H9 (cell line): ENCODE measurements around the gene CHPF2. TPM values are rescaled to one million over a fixed set of nuclear protein-coding genes. Genes with fewer than 3 reads are reported as not detected.

ENCODE experiments used
- DNase-seq: peaks from one replicate; pipeline ENCODE4 v3.0.0-alpha.2; 2017
- H2AFZ ChIP-seq: one replicate; pipeline ENCODE4 v1.6.1; 2013; ENCODE audit warnings: mild to moderate bottlenecking, low read length, control low read depth, moderate library complexity
- H2AK5ac ChIP-seq: 2 replicates; pipeline ENCODE4 v1.6.1; 2013; ENCODE audit warnings: low read length, control low read depth, mixed read lengths; ENCODE audit not compliant: insufficient read length
- H2BK120ac ChIP-seq: one replicate; pipeline ENCODE4 v1.6.1; 2013; ENCODE audit warnings: low read depth, mild to moderate bottlenecking, low read length, control low read depth, inconsistent platforms; ENCODE audit not compliant: poor library complexity, severe bottlenecking
- H2BK12ac ChIP-seq: 2 replicates; pipeline ENCODE4 v1.6.1; 2013; ENCODE audit warnings: low read length, control low read depth, mixed read lengths, low read depth; ENCODE audit not compliant: insufficient read length
- H2BK15ac ChIP-seq: 2 replicates; pipeline ENCODE4 v1.6.1; 2013; ENCODE audit warnings: low read depth, low read length, control low read depth
- H2BK20ac ChIP-seq: one replicate; pipeline ENCODE4 v1.6.1; 2013; ENCODE audit warnings: low read depth, mild to moderate bottlenecking, low read length, control low read depth, inconsistent platforms; ENCODE audit not compliant: poor library complexity, severe bottlenecking
- H2BK5ac ChIP-seq: 2 replicates; pipeline ENCODE4 v1.6.1; 2013; ENCODE audit warnings: low read length, control low read depth, mixed read lengths; ENCODE audit not compliant: insufficient read length
- H3K14ac ChIP-seq: 2 replicates; pipeline ENCODE4 v1.6.1; 2013; ENCODE audit warnings: low read length, control low read depth; ENCODE audit not compliant: insufficient read depth
- H3K18ac ChIP-seq: 2 replicates; pipeline ENCODE4 v1.6.1; 2013; ENCODE audit warnings: low read depth, mild to moderate bottlenecking, mixed read lengths, low read length, control low read depth; ENCODE audit not compliant: insufficient read length
- H3K23ac ChIP-seq: 2 replicates; pipeline ENCODE4 v1.6.1; 2013; ENCODE audit warnings: low read length, control low read depth, mixed read lengths, low read depth; ENCODE audit not compliant: insufficient read length
- H3K23me2 ChIP-seq: 2 replicates; pipeline ENCODE4 v1.6.1; 2013; ENCODE audit warnings: low read depth, mild to moderate bottlenecking, mixed read lengths, low read length, control low read depth; ENCODE audit not compliant: insufficient read length, poor library complexity, severe bottlenecking
- H3K27ac ChIP-seq: 2 replicates; pipeline ENCODE4 v1.5.1; 2013; ENCODE audit warnings: low read length, control low read depth, mixed read lengths, low read depth; ENCODE audit not compliant: insufficient read length
- H3K27me3 ChIP-seq: 2 replicates; pipeline ENCODE4 v1.6.1; 2013; ENCODE audit warnings: low read length, control low read depth, inconsistent platforms; ENCODE audit not compliant: insufficient read depth
- H3K4ac ChIP-seq: 2 replicates; pipeline ENCODE4 v1.6.1; 2013; ENCODE audit warnings: low read depth, mild to moderate bottlenecking, control low read depth, inconsistent platforms, low read length, moderate library complexity
- H3K4me1 ChIP-seq: 2 replicates; pipeline ENCODE4 v1.6.1; 2013; ENCODE audit warnings: low read length, control low read depth, inconsistent platforms; ENCODE audit not compliant: insufficient read depth
- H3K4me2 ChIP-seq: 2 replicates; pipeline ENCODE4 v1.6.1; 2013; ENCODE audit warnings: low read length, control low read depth, mixed read lengths; ENCODE audit not compliant: insufficient read length, insufficient read depth
- H3K56ac ChIP-seq: 2 replicates; pipeline ENCODE4 v1.6.1; 2013; ENCODE audit warnings: low read depth, mild to moderate bottlenecking, mixed read lengths, low read length, control low read depth; ENCODE audit not compliant: insufficient read length
- H3K79me1 ChIP-seq: 2 replicates; pipeline ENCODE4 v1.6.1; 2013; ENCODE audit warnings: low read depth, mild to moderate bottlenecking, moderate library complexity, low read length, control low read depth, inconsistent platforms; ENCODE audit not compliant: insufficient read depth, poor library complexity, severe bottlenecking
- H3K79me2 ChIP-seq: 2 replicates; pipeline ENCODE4 v1.6.1; 2013; ENCODE audit warnings: low read length, control low read depth, inconsistent platforms; ENCODE audit not compliant: insufficient read depth
- H3K9ac ChIP-seq: 2 replicates; pipeline ENCODE4 v1.6.1; 2013; ENCODE audit warnings: low read length, control low read depth, mixed read lengths; ENCODE audit not compliant: insufficient read length; ENCODE audit errors: extremely low read depth
- H3K9me3 ChIP-seq: one replicate; pipeline ENCODE4 v1.6.1; 2013; ENCODE audit warnings: low read depth, low read length, inconsistent platforms; ENCODE audit not compliant: control insufficient read depth
- H3T11ph ChIP-seq: one replicate; pipeline ENCODE4 v1.6.1; 2013; ENCODE audit warnings: mild to moderate bottlenecking, low read length, control low read depth, inconsistent platforms
- H4K20me1 ChIP-seq: one replicate; pipeline ENCODE4 v1.6.1; 2013; ENCODE audit not compliant: control insufficient read depth, insufficient read length, insufficient read depth
- H4K5ac ChIP-seq: 2 replicates; pipeline ENCODE4 v1.6.1; 2013; ENCODE audit warnings: low read depth, mild to moderate bottlenecking, mixed read lengths, low read length, control low read depth; ENCODE audit not compliant: insufficient read length
- H4K8ac ChIP-seq: replicated peaks from 2 replicates; pipeline ENCODE4 v1.6.1; 2013; ENCODE audit warnings: low read length, control low read depth, mixed read lengths, low read depth; ENCODE audit not compliant: insufficient read length
- H4K91ac ChIP-seq: 2 replicates; pipeline ENCODE4 v1.6.1; 2013; ENCODE audit warnings: low read depth, mild to moderate bottlenecking, moderate library complexity, mixed read lengths, low read length, control low read depth; ENCODE audit not compliant: insufficient read length
- H3K27ac Mint-ChIP-seq, 3 experiments: 2 replicates in 2 of 3; 3 replicates in 1 of 3; pipeline ENCODE4 v1.8.0; 2020 to 2021; ENCODE audit warnings: mixed read lengths in 3 of 3, mild to moderate bottlenecking in 1 of 3, moderate library complexity in 1 of 3
- H3K27me3 Mint-ChIP-seq: 2 replicates; pipeline ENCODE4 v1.8.0; 2021; ENCODE audit warnings: low read depth, mild to moderate bottlenecking, moderate library complexity, mixed read lengths
- H3K36me3 Mint-ChIP-seq, 3 experiments: 2 replicates in 2 of 3; 3 replicates in 1 of 3; pipeline ENCODE4 v1.8.0; 2020 to 2021; ENCODE audit warnings: low read depth in 3 of 3, mixed read lengths in 3 of 3; ENCODE audit not compliant: insufficient read depth in 1 of 3
- H3K4me1 Mint-ChIP-seq, 2 experiments: 2 replicates each; pipeline ENCODE4 v1.8.0; 2020; ENCODE audit warnings: mixed read lengths in 2 of 2
- H3K4me3 Mint-ChIP-seq, 2 experiments: 2 replicates in 1 of 2; 3 replicates in 1 of 2; pipeline ENCODE4 v1.8.0; 2020 to 2021; ENCODE audit warnings: mild to moderate bottlenecking in 2 of 2, mixed read lengths in 2 of 2, moderate library complexity in 1 of 2
- H3K9me3 Mint-ChIP-seq, 2 experiments: 2 replicates in 1 of 2; 3 replicates in 1 of 2; pipeline ENCODE4 v1.8.0; 2020; ENCODE audit warnings: mild to moderate bottlenecking in 2 of 2, mixed read lengths in 2 of 2, moderate library complexity in 1 of 2
- WGBS: extraction: QIAGEN DNeasy Blood & Tissue Kit; methylation state at CpG from one replicate; pipeline ENCODE4 v1.1.7; 2013; ENCODE audit warnings: missing lambda C conversion rate, low lambda C conversion rate, mixed read lengths; ENCODE audit not compliant: insufficient read length; ENCODE audit errors: extremely low coverage; 5-methylcytosine and 5-hydroxymethylcytosine counted together
- total RNA-seq: library from RNA; stranded (reverse); gene quantifications from 2 replicates; pipeline ENCODE4 v1.2.1, GENCODE V29; 2021
- TF ChIP-seq, protein P1 (sequence below): fragments of 200-600 bp; sonication (generic); conservative IDR thresholded peaks from 3 replicates; pipeline ENCODE4 v1.8.0; 2021; ENCODE audit warnings: antibody characterized with exemption, mild to moderate bottlenecking

Gene CHPF2
- total RNA-seq, 1 experiment from 2014 or later: 25.7 TPM

DNA sequence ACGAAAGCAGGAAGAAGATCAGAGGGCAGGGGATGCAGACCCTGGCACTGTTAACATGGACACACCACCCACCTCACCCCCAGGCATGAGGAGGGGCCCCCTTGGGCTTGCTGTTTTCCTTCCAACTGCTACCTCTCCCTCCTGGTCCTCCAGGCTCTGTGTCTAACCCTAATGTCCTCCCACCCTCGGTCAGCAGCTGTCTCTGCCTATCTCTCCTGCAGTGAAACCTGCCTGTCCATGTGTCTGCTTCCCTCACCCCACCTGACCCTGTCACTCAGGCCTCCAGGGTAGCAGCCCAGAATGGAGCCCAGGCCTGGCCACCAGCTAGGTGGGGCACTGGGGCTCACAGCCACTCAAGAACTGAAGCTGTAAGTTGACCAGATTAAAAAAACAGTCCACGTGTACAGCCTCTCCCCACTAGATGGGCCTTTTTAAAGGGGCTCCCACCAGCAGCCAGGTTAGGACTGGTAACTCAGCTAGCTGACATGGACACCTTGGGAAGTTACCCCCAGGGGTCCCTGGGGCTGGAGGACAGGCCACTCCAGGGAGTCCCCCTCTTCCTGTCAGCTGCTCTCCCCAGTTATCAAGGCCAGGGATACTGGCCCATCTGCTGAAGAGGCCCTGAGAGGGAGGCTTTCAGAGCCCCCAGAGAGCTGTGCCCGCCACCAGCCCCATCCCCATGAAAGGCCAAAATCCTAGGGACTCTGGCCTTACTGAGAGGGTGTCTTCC, 14.7 kb downstream of the CHPF2 start:
- Histone ChIP-seq H3K23ac (no peak overlapping the region), H2BK12ac (no peak overlapping the region), H4K5ac (no peak overlapping the region), H2AK5ac (no peak overlapping the region), H2BK120ac (no peak overlapping the region), H3K79me1 (no peaks in the 10 kb centered on the region), H3K18ac (no peak overlapping the region), H3K4ac (no peak overlapping the region), H3K4me1 (peaks cover 4% of the 10 kb centered on the region; the same call in 1 of the 2 replicates), H3K27me3 (peaks cover 19% of the 10 kb centered on the region; the same call in 1 of the 2 replicates), H3K9ac (no peak overlapping the region), H2AFZ (no peak overlapping the region), H3K27ac (no peak overlapping the region), H3K9me3 (no peaks in the 10 kb centered on the region), H3T11ph (no peak overlapping the region), H2BK5ac (no peak overlapping the region), H3K4me2 (no peak overlapping the region), H3K14ac (no peak overlapping the region), H3K56ac (no peak overlapping the region), H2BK15ac (no peak overlapping the region), H4K8ac (no peak overlapping the region), H2BK20ac (no peak overlapping the region), H4K91ac (no peak overlapping the region), H3K79me2 (no peaks in the 10 kb centered on the region), H4K20me1 (no peaks in the 10 kb centered on the region), H3K23me2 (peaks cover 12% of the 10 kb centered on the region)
- Mint-ChIP-seq H3K27ac (no peak overlapping the region), H3K4me1 (peaks cover 55 to 66% of the 10 kb centered on the region in 2 experiments), H3K36me3 (no peaks in the 10 kb centered on the region), H3K27me3 (peaks cover 75% of the 10 kb centered on the region), H3K9me3 (no peaks in the 10 kb centered on the region; a peak in 1 of 5 replicates), H3K4me3 (peak overlapping the region in 1 of 2 experiments; percentile 92; a peak in 4 of 5 replicates)
- WGBS: no CpG with 5 or more reads among the region's 4 CpGs
- no peak for DNase-seq
- TF ChIP-seq, protein P1, sequence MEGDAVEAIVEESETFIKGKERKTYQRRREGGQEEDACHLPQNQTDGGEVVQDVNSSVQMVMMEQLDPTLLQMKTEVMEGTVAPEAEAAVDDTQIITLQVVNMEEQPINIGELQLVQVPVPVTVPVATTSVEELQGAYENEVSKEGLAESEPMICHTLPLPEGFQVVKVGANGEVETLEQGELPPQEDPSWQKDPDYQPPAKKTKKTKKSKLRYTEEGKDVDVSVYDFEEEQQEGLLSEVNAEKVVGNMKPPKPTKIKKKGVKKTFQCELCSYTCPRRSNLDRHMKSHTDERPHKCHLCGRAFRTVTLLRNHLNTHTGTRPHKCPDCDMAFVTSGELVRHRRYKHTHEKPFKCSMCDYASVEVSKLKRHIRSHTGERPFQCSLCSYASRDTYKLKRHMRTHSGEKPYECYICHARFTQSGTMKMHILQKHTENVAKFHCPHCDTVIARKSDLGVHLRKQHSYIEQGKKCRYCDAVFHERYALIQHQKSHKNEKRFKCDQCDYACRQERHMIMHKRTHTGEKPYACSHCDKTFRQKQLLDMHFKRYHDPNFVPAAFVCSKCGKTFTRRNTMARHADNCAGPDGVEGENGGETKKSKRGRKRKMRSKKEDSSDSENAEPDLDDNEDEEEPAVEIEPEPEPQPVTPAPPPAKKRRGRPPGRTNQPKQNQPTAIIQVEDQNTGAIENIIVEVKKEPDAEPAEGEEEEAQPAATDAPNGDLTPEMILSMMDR: no peak
